GM21515 (cell line): ENCODE data around the gene CIC.
A peak's percentile ranks its signal among the peaks of the same experiment; 100 is the strongest.

Experiments used
- ATAC-seq: cut with Tn5 transposase; IDR thresholded peaks from one replicate; pipeline ENCODE4 v1.9.1; 2021; ENCODE audit not compliant: unreplicated experiment

CIC gene

GRCh38 chr19:42303876-42304275, 34.8 kb downstream of the CIC start:
- ATAC-seq, result no peak

- no peak for ATAC-seq
Observed at GRCh38 chr19:42306646-42307045, 37.6 kb downstream of the CIC start.

DNA sequence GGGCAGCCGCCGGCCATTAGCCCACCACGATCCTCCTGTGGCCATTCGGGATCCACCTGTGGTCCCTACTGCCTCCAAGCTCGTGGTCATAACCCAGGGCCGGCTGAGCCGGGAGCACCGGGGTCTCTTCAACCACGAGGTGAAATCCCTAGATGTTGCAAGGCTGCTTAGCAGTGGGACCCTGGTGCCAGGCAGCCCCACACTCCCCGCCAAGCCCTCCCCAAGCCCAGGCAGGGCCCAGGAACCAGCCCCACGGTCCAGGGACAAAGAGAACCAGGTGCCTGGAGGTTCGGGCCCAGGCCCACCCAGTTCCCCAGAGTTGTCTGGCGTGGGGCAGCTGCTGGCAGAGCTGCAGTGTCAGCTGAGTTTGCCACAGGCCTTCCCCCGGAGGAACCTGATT, 40.6 kb downstream of the CIC start:
- ATAC-seq, result no peak

GRCh38 chr19:42311657-42312056, 42.6 kb downstream of the CIC start:
- ATAC-seq, result no peak

- ATAC-seq, result no peak
Observed at GRCh38 chr19:42312370-42312769, 43.3 kb downstream of the CIC start.

- no peak for ATAC-seq
Observed at GRCh38 chr19:42313096-42313839, 44.2 kb downstream of the CIC start, which contains the start of gene TMEM145. TMEM145 (plus strand) TSS chr19:42313309; CDS start chr19:42313377, 68 bp downstream.

DNA sequence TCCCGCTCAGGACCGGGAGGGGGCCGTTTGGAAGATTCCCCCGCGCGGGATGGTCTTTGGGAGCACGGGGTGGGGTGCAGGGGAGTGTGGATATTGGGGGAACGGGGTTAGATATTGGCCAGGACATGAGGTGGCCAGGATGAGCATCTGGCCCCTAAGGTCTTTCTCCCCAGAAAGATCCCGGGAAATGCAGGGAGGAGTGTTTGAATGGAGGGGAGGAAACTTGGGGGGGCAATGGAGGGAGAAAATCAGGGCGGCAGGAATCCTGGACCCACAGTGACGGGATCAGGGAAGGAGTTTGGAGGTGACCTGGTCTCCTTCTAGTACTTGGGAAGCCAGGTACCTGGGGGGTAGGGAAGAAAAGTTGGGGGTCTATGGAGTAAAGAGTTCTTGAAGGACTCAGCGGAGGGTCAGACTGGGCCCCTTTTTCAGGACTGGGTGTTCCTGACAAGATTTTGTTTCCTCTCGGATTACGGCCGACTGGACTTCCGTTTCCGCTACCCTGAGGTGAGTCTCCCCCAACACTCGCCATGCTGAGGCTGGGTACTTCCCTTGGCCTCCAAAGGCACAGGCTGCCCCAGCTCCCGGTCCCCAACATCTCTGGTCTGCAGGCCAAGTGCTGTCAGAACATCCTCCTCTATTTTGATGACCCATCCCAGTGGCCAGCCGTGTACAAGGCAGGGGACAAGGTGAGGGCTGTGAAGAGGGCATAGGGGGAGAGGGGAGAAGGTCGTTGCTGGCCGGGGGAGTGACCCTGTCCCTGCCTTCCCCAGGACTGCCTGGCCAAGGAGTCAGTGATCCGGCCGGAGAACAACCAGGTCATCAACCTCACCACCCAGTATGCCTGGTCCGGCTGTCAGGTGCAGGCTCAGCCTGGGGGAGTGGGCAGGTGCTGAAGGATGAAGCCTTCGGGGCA, 45.0 kb downstream of the CIC start:
- ATAC-seq, result no peak

DNA sequence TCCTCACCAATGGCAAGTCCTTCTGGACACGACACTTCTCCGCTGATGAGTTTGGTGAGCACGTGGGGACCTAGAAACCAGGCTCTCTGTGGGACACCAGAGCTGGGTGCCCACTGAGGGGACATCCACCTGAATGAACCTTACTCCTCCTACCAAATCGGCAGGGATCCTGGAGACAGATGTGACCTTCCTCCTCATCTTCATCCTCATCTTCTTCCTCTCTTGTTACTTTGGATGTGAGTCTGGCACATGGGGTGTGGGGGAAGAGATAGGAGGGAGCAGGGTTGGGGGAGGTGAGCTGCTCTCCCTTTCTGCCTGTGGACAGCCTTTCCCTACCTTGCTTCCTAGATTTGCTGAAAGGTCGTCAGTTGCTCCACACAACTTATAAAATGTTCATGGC, 46.0 kb downstream of the CIC start:
- ATAC-seq, result no peak

GRCh38 chr19:42316223-42317211, 47.5 kb downstream of the CIC start:
- no peak for ATAC-seq

DNA sequence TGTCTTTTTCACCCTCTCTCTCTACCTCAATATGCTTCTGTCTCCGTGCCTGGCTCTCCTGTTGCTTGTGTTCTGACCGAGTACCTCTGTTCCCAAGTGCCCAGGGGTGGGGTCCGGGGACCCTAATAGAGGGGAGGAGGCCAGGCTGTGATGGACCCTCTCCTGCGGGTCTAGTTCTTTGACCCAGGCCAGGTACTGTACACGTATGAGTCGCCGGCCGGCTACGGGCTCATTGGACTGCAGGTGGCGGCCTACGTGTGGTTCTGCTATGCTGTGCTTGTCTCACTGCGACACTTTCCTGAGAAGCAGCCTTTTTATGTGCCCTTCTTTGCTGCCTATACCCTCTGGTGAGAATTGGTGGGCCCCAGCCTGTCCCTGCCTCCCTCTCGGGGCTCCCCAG, 48.5 kb downstream of the CIC start:
- ATAC-seq, result no peak

DNA sequence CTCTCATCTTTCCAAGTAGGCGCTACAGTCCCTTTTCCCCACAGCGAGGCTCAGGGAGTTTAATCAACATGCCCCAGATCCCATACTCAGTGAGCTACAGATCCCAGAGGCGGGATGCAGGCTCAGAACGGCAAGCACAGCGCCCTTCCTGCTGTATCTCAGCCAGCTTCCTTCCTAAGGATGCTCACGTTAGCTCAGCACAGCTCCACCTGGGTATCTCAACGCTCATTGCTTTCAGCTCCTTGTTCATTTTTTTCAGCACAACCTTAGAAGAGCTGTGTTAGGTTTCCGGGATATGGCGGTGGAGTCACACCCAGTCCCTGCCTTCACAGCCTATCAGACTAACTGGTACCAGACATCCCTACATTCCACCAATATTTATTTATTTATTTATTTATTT, 53.3 kb downstream of the CIC start:
- ATAC-seq, result no peak

- ATAC-seq, result no peak
Observed at GRCh38 chr19:42323473-42323851, 54.4 kb downstream of the CIC start.

GRCh38 chr19:42323852-42324654, 55.0 kb downstream of the CIC start:
- no peak for ATAC-seq

DNA sequence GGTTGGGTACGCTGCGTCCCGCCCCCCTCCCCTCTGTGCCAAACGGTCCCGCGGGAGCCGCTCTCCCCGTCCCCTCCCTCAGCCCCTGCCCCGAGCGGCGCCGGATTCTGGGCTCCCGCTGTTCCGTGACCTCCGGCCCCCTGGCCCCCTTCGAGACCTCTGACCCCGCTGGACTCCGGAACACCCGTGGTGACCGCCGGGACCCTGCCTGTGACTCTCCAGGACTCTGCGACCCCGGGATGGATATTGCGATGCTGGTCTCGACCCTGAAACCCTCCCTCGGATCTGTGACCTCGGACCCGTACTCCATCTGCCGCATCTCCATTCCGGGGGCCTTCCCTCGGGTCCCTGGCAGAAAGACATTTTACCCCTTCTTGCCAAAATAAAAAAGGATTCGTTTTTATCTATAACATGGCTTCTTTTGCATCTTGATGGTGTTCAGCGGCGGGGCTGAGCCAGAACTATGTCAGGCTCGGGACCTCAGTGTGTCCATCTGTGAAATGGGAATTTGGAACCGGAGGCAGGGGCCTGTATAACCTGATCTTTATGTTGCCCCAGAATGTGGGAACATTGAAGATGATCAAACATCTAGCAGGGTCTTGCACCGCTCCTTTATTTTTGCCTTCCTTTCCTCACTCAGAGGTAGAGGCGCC, 55.7 kb downstream of the CIC start:
- ATAC-seq, result no peak

- ATAC-seq, result peak; percentile 85
Observed at GRCh38 chr19:42325308-42325895, 56.4 kb downstream of the CIC start, which contains the start of gene MEGF8. MEGF8 (plus strand) TSS chr19:42325635; CDS start chr19:42326244, 609 bp downstream.

- peak; percentile 21 for ATAC-seq
Observed at GRCh38 chr19:42325896-42326771, 57.1 kb downstream of the CIC start.

DNA sequence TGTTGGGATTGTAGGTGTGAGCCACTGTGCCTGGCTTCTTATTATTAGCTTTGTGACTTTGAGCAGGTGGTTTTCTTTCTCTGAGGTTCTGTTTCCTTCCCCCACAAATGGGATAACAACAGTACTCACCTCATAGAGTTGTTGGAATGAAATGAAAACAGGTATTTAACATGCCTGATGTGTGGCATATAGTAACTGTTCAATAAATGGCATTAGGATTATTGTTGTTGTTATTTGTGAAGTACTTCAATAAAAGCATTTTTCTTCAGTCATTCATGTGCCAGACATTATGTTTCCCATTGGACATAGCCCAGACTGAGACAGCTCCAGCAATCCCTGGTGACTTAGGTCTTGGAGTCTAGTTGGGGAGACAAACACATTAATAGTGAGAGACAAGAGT, 57.9 kb downstream of the CIC start:
- no peak for ATAC-seq

- no peak for ATAC-seq
Observed at GRCh38 chr19:42327381-42327780, 58.3 kb downstream of the CIC start.
